HL-60/S4 (cell line): Measurements from ENCODE around the gene IL17C.

ENCODE experiments used
- in situ Hi-C: fragments of 300-500 bp; cut with MboI; formaldehyde crosslinking; loops from 2 replicates; pipeline ENCODE4 v1.14.3; 2022; ENCODE audit warnings: low sequenced_read_pairs

The IL17C gene

DNA sequence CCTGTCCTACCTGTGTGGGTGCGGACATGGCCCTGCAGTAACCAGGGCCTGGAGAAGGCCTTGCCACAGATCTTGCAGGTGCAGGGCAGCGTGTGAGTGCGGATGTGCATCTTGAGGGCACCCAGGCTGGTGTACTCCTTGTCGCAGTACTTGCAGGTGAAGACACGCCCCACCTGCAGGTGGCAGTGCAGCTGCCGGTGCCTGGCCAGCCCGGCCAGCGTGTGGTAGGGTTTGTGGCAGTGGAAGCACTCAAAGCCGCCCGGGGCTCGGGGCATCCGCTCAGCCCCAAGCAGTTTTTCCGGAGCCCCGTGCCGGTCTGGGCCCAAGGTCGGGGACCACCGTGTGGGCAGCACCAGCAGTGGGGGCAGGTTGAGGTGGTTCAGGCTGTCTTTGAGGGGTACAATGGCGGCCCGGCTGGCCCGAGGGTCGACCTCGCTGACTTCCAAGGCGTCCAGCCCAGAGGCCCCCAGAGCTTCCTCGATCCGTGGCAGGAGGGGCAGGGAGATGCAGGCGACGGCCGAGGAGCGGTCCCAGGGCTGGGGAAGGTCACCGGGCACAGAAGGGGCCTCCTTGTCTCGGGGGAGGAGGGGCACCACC, 42.8 kb downstream of the IL17C start:
- in situ Hi-C loops = no loop called here

DNA sequence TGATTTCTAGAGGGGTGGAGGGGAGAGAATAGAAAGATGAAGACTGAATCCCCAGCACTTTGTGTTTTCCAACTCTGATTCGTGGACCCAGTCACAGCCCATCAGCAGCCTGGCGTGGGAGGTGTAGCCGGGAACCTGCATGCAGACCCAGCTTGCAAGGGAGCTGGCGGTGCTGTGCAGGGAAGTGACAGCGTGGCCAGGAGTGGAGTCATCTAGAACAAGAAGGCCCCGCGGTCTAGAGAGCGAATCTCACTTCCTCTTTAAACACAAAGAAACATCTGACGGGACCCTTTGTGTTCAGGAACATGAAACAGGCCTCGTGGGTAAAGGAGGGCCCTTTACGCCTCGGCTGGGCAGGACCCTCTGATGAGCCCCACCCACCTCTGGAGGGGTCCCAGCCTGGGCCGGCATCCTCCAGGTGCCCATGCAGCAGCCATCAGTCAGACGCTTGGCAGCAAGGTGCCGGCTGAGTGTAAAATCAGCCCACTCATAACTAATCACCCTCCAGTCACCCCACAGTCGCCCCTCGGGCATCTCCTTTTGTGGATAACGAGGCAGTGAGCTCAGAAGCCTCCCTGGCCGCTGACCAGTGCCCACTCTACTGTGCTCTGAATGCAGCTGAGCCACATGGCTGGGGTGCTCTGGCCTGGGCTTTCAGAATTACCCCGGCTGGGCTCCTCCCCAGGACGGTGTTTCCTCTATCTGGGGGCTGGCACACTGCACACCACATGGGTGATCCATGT, 43.5 kb downstream of the IL17C start:
- in situ Hi-C loops = no loop called here

GRCh38 chr16:88684569-88685155, 46.3 kb downstream of the IL17C start:
- in situ Hi-C loops = no loop called here

DNA sequence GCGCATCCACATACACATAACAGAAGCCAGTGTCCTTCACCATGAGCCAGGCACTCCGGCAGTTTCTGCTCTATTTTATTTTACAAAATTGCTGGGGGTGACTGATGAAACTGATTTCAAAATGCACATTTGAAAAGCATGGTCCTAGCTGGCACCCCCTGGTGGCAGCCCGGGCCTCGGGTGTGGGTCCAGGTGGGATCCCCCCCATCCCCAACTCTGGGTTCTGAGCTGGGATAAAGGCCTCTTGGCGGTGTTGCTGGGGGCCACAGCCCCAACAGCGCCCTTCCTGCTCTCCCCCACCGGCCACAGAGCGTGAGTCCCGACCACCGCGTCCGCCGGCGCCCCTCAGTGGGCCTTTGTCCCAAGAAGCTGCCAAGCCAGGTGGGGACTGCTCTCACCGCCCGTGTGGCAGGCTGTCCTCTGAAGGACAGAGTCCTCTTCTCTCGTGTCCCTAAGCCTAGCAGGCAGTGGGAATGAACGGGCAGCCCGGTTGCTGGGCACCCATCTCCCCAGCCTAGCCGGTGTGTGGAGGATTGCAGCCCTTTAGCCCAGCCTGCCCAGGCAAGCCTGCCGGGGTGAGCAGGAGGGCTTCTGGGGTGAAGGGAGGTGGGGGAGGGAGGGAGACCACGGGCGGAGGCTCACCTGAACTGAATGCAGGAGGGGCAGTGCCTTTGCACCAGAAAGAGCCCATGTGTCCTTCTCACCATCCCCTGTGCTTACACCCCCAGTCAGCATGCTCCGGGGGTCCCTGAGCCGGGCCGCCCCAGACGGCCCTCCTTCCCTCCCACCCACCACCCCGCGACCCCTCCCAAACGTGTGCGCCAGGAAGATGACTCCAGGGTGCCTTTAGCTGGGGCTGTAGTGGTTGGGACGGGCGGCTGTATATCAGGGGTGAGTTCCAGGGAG, 47.0 kb downstream of the IL17C start:
- in situ Hi-C loops = no loop called here

DNA sequence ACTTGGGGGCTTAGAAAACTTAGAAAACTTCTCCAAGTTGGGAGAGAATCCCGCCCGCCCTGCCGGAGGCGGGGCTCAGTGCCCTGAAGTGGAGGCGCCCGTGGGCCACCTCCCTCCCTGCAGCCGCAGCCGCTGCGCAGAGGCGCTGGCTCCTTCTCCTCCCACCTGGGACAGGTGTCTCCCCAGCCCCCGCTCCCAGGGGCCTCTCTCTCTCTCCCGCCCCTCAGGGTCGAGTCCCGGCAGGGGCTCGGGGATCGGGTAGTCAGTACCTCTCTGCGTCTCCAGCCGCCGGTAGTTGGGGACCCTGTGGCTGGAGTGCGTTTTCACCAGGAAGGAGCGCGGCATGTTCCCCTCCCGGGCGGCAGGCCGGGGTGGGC, 47.7 kb downstream of the IL17C start:
- in situ Hi-C loops = no loop called here

DNA sequence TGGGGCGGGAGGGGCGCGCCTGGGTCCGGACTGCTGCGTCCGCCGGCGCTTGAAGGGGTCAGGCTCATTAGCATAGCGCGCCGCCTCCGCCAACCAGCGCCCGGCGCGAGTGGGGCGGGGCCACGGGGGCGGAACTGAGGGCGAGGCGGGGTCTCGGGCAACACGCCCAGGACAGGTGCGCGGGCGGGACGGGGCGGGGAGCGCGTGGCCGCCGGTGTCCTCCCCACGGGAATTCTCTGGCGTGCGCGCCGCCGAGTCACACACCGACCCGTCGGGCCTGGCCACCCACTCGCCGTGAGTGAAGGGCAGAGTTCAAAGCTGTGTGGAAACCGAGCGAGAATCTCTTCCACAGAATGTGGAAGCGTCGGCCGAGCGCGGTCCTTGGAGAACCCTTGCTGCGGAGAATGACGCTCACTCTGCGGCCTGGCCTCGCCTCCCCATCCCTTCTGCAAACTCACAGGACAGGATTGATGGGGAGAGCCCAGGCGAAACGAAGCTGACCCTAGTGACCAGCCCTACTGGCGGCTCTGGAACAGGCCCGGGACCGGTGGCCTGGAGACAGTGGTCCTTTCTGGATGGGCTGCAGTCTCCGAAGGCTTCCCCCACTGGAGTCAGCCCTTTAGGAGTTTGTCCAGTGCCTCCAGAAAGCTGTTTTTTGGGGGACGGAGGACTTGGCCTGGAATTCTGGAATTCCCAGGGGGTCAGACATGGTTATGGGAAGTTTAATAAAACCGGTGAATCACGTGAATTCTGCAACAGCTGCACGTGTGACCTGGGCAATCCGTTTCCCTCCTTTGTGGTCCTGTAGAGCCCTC, 48.3 kb downstream of the IL17C start, which contains the start of gene SNAI3:
TSS of gene SNAI3 (minus strand) at position 69 of the 815 bp plus-strand sequence. CDS start 101 bp downstream, outside the sequence.
- in situ Hi-C loops = no loop called here

GRCh38 chr16:88687254-88687576, 48.8 kb downstream of the IL17C start:
- in situ Hi-C loops = no loop called here

DNA sequence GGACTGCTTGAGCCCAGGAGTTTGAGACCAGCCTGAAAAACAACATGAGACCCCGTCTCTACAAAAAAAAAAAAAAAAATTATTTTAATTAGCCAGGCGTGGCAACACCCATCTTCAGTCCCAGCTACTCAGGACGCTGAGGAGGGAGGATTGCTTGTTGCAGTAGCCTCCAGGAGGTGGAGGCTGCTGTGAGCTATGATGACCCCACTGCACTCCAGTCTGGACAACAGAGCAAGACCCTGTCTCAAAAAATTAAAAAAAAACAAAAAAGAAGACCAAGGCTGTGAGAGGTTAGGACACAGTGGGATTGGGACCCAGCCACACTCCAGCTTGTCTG, 49.3 kb downstream of the IL17C start:
- in situ Hi-C loops = no loop called here

GRCh38 chr16:88688013-88688778, 49.8 kb downstream of the IL17C start:
- in situ Hi-C loops = no loop called here
